ENCODE data around the gene MDP1. TPM values are rescaled to one million over a fixed set of nuclear protein-coding genes. Genes with fewer than 3 reads are reported as not detected.

Gene MDP1
- total RNA-seq, 2 donors from 2014 or later, result 8.2 to 10.9 TPM

- no peaks in the 10 kb centered on the region for H3K9me3 ChIP-seq
- DNase-seq, result no peak
- TF ChIP-seq, protein P1, sequence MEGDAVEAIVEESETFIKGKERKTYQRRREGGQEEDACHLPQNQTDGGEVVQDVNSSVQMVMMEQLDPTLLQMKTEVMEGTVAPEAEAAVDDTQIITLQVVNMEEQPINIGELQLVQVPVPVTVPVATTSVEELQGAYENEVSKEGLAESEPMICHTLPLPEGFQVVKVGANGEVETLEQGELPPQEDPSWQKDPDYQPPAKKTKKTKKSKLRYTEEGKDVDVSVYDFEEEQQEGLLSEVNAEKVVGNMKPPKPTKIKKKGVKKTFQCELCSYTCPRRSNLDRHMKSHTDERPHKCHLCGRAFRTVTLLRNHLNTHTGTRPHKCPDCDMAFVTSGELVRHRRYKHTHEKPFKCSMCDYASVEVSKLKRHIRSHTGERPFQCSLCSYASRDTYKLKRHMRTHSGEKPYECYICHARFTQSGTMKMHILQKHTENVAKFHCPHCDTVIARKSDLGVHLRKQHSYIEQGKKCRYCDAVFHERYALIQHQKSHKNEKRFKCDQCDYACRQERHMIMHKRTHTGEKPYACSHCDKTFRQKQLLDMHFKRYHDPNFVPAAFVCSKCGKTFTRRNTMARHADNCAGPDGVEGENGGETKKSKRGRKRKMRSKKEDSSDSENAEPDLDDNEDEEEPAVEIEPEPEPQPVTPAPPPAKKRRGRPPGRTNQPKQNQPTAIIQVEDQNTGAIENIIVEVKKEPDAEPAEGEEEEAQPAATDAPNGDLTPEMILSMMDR (IDR thresholded peaks at IDR 0.05), result no peak
- no peaks in the 10 kb centered on the region for H3K4me1 ChIP-seq
- H3K27ac ChIP-seq, result no peak overlapping the region
- intact Hi-C loops (cut with DNase I), result no loop called here
- no peaks in the 10 kb centered on the region for H3K36me3 ChIP-seq
- no peak overlapping the region for H3K4me3 ChIP-seq
- no peaks in the 10 kb centered on the region for H3K27me3 ChIP-seq
- H3K9ac ChIP-seq (ENCODE audit: low read depth in 2 of 2, low read length in 2 of 2), result no peak overlapping the region
Measured at GRCh38 chr14:24258119-24258518, 42.3 kb upstream of the MDP1 start.

DNA sequence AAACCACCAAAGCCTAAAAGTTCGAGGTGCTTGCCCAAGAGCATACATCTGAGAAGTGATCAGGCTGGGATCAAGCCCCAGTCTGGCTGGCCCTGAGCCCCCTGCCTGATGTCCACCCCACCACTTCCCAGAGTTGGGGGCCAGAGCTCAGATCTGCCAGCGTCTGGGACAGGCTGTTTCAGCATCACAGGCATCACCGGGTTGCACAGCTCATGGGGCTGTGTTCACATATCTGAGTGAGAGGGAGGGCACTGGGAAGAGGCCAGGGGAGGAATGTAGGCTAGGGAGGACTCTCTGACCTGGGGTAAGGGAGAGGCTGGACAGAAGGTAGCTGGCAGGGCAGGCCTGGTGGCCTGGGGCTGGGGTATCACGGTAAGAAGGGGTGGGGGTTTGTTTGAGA lies 41.1 kb upstream of the MDP1 start:
- no peaks in the 10 kb centered on the region for H3K36me3 ChIP-seq

DNA sequence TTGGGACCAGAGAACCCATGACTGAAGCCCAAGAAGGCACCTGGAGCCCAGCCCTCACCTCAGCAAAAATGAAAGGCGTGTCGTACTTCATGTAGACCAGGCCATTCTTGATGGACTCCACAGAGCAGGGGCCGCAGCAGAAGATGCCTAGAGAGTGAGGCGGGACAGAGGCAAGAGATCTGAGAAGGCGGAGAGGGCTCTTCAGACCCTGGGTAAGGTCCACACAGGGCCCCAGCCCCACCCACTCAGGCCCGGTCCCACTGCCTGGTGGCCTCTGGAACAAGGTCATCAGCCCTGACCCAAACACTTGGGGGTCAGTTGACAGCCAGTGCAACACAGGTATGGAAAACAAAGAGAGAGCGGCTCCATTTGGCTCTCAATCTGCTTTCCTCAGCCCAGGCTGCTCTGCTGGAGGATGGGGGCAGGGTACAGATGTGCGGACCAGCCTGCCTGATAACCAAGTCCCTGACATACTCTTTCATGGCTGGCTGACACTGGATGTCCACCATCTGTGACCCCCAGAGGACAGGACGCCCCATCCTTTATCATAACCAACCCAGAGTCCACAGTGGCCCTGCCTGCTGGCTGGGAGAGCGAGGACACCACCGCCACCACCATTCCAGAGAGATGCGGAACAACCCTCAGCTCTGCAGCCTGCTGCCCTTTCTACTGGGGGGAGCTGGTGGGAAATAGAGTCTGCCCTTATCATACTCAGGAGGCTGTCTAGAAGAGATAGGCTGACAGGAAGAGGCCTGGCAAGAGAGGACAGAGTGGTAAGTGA lies 40.3 kb upstream of the MDP1 start:
- Histone ChIP-seq H3K27ac (no peak overlapping the region), H3K27me3 (no peaks in the 10 kb centered on the region), H3K36me3 (no peaks in the 10 kb centered on the region), H3K4me3 (no peak overlapping the region), H3K4me1 (no peaks in the 10 kb centered on the region), H3K9ac (ENCODE audit: low read depth in 2 of 2, low read length in 2 of 2) (no peak overlapping the region), H3K9me3 (no peaks in the 10 kb centered on the region)
- TF ChIP-seq, protein P1 (IDR thresholded peaks at IDR 0.05), result no peak
- DNase-seq, result no peak
- intact Hi-C loops (cut with DNase I), result no loop called here

More for the DNA sequence above, 41.1 kb upstream of the MDP1 start:
- no peaks in the 10 kb centered on the region for H3K27me3 ChIP-seq
- H3K4me3 ChIP-seq, result no peak overlapping the region
- DNase-seq, result no peak
- H3K4me1 ChIP-seq, result no peaks in the 10 kb centered on the region
- TF ChIP-seq, protein P1 (IDR thresholded peaks at IDR 0.05), result no peak
- H3K9me3 ChIP-seq, result no peaks in the 10 kb centered on the region
- no peak overlapping the region for H3K9ac ChIP-seq (ENCODE audit: low read depth in 2 of 2, low read length in 2 of 2)
- intact Hi-C loops (cut with DNase I), result no loop called here
- H3K27ac ChIP-seq, result no peak overlapping the region

DNA sequence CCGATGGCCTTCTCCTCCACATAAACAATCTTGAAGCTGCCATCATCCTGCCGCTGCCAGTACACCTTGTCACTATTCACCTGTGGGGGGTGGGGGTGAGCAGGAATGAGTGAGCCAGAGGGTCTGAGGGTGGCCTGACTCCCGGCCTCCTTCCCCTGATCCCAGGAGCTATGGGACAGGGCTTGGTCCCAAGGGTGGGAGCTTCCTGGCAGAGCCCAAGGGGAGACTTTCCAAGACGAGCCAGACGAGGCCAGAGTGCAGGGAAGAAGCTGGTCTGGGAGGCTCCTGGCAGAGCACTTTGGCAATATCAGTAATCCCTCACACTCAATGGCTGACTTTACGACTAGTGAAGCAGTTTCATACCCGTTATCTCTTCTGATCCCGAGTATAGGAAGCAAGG lies 39.6 kb upstream of the MDP1 start:
- Histone ChIP-seq H3K9me3 (no peaks in the 10 kb centered on the region), H3K4me1 (no peaks in the 10 kb centered on the region), H3K4me3 (no peak overlapping the region), H3K27ac (no peak overlapping the region), H3K27me3 (no peaks in the 10 kb centered on the region), H3K9ac (ENCODE audit: low read depth in 2 of 2, low read length in 2 of 2) (no peak overlapping the region), H3K36me3 (no peaks in the 10 kb centered on the region)
- TF ChIP-seq, protein P1 (IDR thresholded peaks at IDR 0.05), result no peak
- intact Hi-C loops (cut with DNase I), result no loop called here
- no peak for DNase-seq

DNA sequence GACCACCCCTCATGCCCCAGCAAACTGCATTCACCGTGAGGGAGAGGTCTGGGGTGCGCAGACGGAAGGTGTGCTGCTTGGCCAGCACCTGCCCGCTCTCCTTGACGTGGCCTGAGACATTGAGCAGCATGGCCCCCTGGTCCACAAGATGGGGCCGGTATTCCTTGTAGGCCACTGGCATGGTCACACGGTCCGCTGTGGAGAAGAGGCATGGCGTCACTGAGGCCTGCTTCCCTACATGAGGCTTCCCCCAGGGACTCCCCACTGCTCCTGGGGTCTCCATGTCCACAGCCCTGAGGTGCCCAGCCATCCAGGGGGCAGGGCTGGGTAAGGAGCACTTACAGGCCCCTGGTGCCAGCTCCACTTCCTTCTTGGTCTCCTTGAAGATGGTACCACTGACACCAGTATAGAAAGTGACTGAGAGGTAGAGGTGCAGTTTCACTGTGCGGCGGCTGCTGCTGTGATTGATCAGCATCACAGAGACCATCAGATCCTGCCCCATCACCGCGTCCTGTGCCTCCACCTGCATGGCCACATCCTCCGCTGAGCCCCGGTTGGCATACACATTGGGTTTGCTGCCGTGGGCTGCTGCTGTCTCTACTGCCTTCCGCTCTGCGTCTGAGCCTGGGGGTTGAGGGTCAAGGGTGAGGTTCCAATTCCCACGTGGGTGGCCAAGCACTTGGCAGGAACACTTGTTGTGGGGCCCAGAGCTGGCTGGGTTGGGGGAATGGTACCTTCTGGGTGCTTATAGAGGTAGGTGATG lies 38.9 kb upstream of the MDP1 start:
- no peak for DNase-seq
- Histone ChIP-seq H3K4me3 (no peak overlapping the region), H3K9ac (ENCODE audit: low read depth in 2 of 2, low read length in 2 of 2) (no peak overlapping the region), H3K27me3 (no peaks in the 10 kb centered on the region), H3K9me3 (no peaks in the 10 kb centered on the region), H3K4me1 (no peaks in the 10 kb centered on the region), H3K27ac (no peak overlapping the region), H3K36me3 (no peaks in the 10 kb centered on the region)
- TF ChIP-seq, protein P1 (IDR thresholded peaks at IDR 0.05), result no peak
- intact Hi-C loops (cut with DNase I), result no loop called here
